DOHH2 (cell line): ENCODE measurements around the gene TLE5.

ENCODE experiments used
- H3F3A ChIP-seq: fragments of 200-600 bp; sonication (generic), shearing (Covaris generic); 2 replicates; pipeline ENCODE4 v1.6.0; 2016; ENCODE audit warnings: antibody characterized with exemption, mild to moderate bottlenecking; ENCODE audit not compliant: control insufficient read depth, insufficient read depth
- H3K27ac ChIP-seq: fragments of 200-600 bp; sonication (generic); 2 replicates; pipeline ENCODE4 v1.5.1; 2014; ENCODE audit warnings: low read depth, mild to moderate bottlenecking, low read length, moderate library complexity
- H3K27me3 ChIP-seq: fragments of 200-600 bp; sonication (generic); 2 replicates; pipeline ENCODE4 v1.6.1; 2014; ENCODE audit warnings: mild to moderate bottlenecking, low read length, mixed read lengths; ENCODE audit not compliant: control insufficient read depth
- H3K36me3 ChIP-seq: fragments of 200-600 bp; sonication (generic); 2 replicates; pipeline ENCODE4 v1.6.1; 2014; ENCODE audit warnings: mild to moderate bottlenecking, low read length, moderate library complexity, mixed read lengths; ENCODE audit not compliant: control insufficient read depth
- H3K4me1 ChIP-seq: fragments of 200-600 bp; sonication (generic); 2 replicates; pipeline ENCODE4 v1.6.1; 2014; ENCODE audit warnings: mild to moderate bottlenecking, low read length, mixed read lengths; ENCODE audit not compliant: control insufficient read depth
- H3K4me2 ChIP-seq: fragments of 200-600 bp; sonication (generic); 2 replicates; pipeline ENCODE4 v1.6.0; 2014; ENCODE audit warnings: mild to moderate bottlenecking, low read length, moderate library complexity
- H3K4me3 ChIP-seq: fragments of 200-600 bp; sonication (generic); 2 replicates; pipeline ENCODE4 v1.5.1; 2014; ENCODE audit warnings: mild to moderate bottlenecking, low read length, mixed read lengths
- H3K79me2 ChIP-seq: fragments of 200-600 bp; sonication (generic); 2 replicates; pipeline ENCODE4 v1.6.1; 2014; ENCODE audit warnings: mild to moderate bottlenecking, low read length, mixed read lengths; ENCODE audit not compliant: control insufficient read depth
- H3K9me2 ChIP-seq: fragments of 200-600 bp; sonication (generic); replicated peaks from 2 replicates; pipeline ENCODE4 v1.6.1; 2014; ENCODE audit warnings: mild to moderate bottlenecking, low read length, mixed read lengths; ENCODE audit not compliant: control insufficient read depth
- H3K9me3 ChIP-seq: fragments of 200-600 bp; sonication (generic); 2 replicates; pipeline ENCODE4 v1.6.1; 2014; ENCODE audit warnings: antibody characterized with exemption, low read length, mixed read lengths; ENCODE audit not compliant: control insufficient read depth, insufficient read depth
- H4K20me1 ChIP-seq: fragments of 200-600 bp; sonication (generic); 2 replicates; pipeline ENCODE4 v1.6.0; 2014; ENCODE audit warnings: low read depth, mild to moderate bottlenecking, antibody characterized with exemption, low read length, moderate library complexity; ENCODE audit not compliant: control insufficient read depth, insufficient read depth
- EZH2phosphoT487 ChIP-seq: fragments of 200-600 bp; sonication (generic); IDR thresholded peaks from 2 replicates; pipeline ENCODE4 v1.6.1; 2017; ENCODE audit warnings: borderline replicate concordance, mild to moderate bottlenecking, antibody characterized with exemption, low read length, moderate library complexity, mixed read lengths
- TF ChIP-seq, protein P1 (sequence below): fragments of 200-600 bp; sonication (generic); IDR thresholded peaks from one replicate; pipeline ENCODE4 v1.5.1; 2014; ENCODE audit warnings: antibody characterized with exemption, mild to moderate bottlenecking, low read depth, low read length; ENCODE audit not compliant: poor library complexity, severe bottlenecking

Gene TLE5

GRCh38 chr19:3073931-3074595 lies 11.8 kb upstream of the TLE5 start:
- Histone ChIP-seq H3K79me2 (no peaks in the 10 kb centered on the region), H3K4me3 (no peak overlapping the region), H3K9me2 (no peaks in the 10 kb centered on the region), H4K20me1 (no peaks in the 10 kb centered on the region), H3F3A (no peaks in the 10 kb centered on the region), H3K4me1 (peaks cover 45% of the 10 kb centered on the region), H3K36me3 (no peaks in the 10 kb centered on the region), H3K27ac (no peak overlapping the region), H3K4me2 (no peak overlapping the region), H3K9me3 (peaks cover 7% of the 10 kb centered on the region; the same call in 1 of the 2 replicates), H3K27me3 (peaks cover 5% of the 10 kb centered on the region)
- TF ChIP-seq, protein P1, sequence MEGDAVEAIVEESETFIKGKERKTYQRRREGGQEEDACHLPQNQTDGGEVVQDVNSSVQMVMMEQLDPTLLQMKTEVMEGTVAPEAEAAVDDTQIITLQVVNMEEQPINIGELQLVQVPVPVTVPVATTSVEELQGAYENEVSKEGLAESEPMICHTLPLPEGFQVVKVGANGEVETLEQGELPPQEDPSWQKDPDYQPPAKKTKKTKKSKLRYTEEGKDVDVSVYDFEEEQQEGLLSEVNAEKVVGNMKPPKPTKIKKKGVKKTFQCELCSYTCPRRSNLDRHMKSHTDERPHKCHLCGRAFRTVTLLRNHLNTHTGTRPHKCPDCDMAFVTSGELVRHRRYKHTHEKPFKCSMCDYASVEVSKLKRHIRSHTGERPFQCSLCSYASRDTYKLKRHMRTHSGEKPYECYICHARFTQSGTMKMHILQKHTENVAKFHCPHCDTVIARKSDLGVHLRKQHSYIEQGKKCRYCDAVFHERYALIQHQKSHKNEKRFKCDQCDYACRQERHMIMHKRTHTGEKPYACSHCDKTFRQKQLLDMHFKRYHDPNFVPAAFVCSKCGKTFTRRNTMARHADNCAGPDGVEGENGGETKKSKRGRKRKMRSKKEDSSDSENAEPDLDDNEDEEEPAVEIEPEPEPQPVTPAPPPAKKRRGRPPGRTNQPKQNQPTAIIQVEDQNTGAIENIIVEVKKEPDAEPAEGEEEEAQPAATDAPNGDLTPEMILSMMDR: peak; percentile 43
- TF ChIP-seq EZH2phosphoT487: no peak

DNA sequence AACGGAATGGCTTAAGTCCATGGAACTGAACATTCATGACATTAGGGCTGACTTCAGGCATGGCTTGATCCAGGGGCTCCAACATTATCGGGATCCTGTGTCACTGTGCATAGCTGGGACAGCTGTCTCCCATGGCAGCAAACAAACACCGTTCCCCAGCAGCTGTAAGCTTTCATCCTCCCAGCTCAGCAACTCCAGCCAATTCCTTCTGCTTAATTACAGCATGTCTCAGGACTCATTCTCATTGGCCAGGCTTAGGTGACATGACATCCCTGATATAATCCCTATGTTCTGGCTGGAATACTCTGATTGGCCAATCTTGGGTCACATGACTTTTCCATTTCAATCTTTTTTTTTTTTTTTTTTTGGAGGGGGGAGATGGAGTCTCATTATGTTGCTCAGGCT lies 10.9 kb upstream of the TLE5 start:
- TF ChIP-seq, protein P1: no peak
- TF ChIP-seq EZH2phosphoT487: no peak
- H3K27me3 ChIP-seq: peaks cover 5% of the 10 kb centered on the region
- no peaks in the 10 kb centered on the region for H4K20me1 ChIP-seq
- peaks cover 52% of the 10 kb centered on the region for H3K4me1 ChIP-seq
- no peaks in the 10 kb centered on the region for H3K9me2 ChIP-seq
- H3K4me2 ChIP-seq: peak overlapping the region; percentile 10; the same call in 1 of the 2 replicates
- H3F3A ChIP-seq: no peaks in the 10 kb centered on the region
- peaks cover 7% of the 10 kb centered on the region; the same call in 1 of the 2 replicates for H3K9me3 ChIP-seq
- no peak overlapping the region for H3K4me3 ChIP-seq
- H3K79me2 ChIP-seq: no peaks in the 10 kb centered on the region
- no peaks in the 10 kb centered on the region for H3K36me3 ChIP-seq
- H3K27ac ChIP-seq: no peak overlapping the region

- no peak overlapping the region for H3K4me3 ChIP-seq
- no peak overlapping the region for H3K4me2 ChIP-seq
- no peaks in the 10 kb centered on the region for H4K20me1 ChIP-seq
- H3K4me1 ChIP-seq: peaks cover 59% of the 10 kb centered on the region
- no peak for TF ChIP-seq EZH2phosphoT487
- TF ChIP-seq, protein P1: no peak
- peaks cover 5% of the 10 kb centered on the region for H3K27me3 ChIP-seq
- H3K9me2 ChIP-seq: no peaks in the 10 kb centered on the region
- H3K79me2 ChIP-seq: no peaks in the 10 kb centered on the region
- H3K36me3 ChIP-seq: no peaks in the 10 kb centered on the region
- no peak overlapping the region for H3K27ac ChIP-seq
- peaks cover 7% of the 10 kb centered on the region; the same call in 1 of the 2 replicates for H3K9me3 ChIP-seq
- peaks cover 1% of the 10 kb centered on the region; the same call in 1 of the 2 replicates for H3F3A ChIP-seq
These were observed 9.5 kb upstream of the TLE5 start for GRCh38 chr19:3071768-3072167.
